ENCODE measurements around the gene FGFR3.
A peak's percentile ranks its signal among the peaks of the same experiment; 100 is the strongest.

FGFR3 gene

DNA sequence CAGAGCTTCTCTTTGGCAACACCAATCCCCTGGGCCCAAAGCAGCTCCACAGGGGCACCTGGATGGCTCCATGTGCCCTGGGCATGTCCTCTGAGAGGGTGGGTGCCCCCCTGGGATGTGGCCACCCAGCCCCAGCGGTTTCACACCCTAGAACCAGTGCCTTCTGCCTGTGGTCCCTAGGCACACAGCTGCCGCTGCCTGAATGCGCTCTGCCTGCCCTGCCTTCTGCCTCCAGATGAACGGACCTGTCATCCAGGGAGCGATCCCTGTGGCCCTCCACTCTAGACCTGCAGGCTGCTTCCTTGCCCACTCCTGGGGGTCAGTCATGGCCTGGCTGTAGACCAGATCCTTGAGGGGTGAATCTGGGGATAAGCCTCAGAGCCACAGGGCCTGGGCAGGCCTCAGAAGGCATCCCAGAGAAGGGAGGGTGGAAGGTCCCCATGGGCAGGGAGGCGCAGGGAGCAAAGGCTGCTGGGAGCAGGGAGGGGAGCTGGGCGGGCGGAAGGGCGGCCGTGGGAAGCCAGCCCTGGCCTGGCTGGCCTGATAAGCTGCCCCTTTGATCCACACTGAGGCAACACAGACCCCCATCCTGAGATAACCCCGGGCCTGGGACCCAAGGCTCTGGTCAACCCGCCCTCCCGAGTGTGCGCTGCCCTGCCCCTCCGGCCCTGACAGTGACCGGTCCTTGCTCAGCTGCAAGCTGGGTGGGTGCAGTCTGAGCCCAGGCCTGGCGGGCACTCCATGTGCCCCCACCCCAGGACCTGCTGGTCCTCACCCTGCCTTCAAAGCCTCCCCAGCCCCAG is 8.1 kb upstream of the FGFR3 start:
- H3K4me1 Mint-ChIP-seq = no peaks in the 10 kb centered on the region
- ATAC-seq = no peak
- H3K27ac Mint-ChIP-seq = no peak overlapping the region
- no peaks in the 10 kb centered on the region for H3K9me3 Mint-ChIP-seq
- H3K27me3 Mint-ChIP-seq = no peaks in the 10 kb centered on the region
- no peak overlapping the region for H3K4me3 Mint-ChIP-seq
- DNase-seq = no peak
- H3K36me3 Mint-ChIP-seq (ENCODE audit: low read depth) = no peaks in the 10 kb centered on the region

DNA sequence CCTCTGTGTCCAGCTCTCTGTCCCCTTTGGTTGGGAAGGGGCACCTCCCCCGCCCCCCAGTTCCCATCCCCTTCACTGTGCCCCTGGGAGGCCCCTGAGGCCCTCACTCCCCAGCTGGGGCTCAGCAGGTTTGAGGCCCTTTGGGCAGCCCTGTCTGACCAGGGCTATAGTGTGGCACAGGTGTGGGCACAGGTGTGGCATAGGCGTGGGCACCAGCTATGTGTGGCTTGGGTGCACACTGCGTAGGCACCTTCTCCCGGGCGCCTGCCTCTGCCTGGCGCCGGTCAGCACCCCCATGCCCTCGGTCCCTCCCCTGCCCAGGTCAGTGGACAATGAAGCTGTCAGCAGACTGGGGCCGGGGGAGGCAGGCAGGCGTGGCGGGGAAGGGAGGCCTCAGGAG is 7.5 kb upstream of the FGFR3 start:
- no peaks in the 10 kb centered on the region for H3K27me3 Mint-ChIP-seq
- ATAC-seq (no peak), DNase-seq (no peak)
- no peak overlapping the region for H3K4me3 Mint-ChIP-seq
- no peak overlapping the region for H3K27ac Mint-ChIP-seq
- no peaks in the 10 kb centered on the region for H3K9me3 Mint-ChIP-seq
- H3K4me1 Mint-ChIP-seq = no peaks in the 10 kb centered on the region
- H3K36me3 Mint-ChIP-seq (ENCODE audit: low read depth) = no peaks in the 10 kb centered on the region

DNA sequence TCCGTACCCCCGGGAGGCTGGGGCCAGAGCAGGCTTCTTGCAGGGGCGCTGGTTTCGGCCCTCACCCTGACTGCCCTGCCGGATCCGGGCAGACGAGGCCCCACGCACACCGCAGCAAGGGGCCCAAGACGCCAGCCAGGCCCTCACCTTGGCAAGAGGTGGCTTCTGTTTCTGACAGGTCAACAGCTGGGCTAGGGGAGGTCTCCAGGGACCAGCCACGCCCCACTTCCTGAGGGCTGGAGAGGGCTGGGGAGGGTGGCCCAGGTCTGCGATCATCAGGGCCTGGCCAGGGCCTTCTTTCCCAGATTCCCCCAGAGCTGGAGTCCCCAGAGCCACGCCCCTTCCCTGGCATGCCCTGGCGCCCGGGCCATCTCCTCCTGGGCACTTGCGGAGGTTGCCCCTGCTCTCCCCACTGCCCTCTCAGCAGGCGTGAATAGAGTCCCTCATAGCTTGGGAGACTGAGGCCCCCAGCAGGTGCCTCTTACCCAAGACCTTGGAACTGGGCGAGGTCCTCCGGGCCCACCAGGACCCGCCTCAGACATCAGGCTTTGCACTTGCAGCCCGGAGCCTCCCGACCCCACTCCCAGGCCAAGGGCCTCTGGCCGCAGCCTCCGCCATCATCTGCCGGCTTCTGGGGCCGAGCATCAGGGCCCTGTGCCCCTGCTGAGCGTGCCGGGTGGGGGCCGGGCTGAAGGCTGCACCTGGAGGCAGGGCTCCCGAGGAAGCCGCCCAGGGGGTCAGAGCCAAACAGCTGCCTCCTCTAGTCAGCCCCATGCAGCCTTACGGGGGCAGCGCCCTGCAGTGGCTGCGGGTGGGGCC is 6.3 kb upstream of the FGFR3 start:
- Mint-ChIP-seq H3K4me1 (no peaks in the 10 kb centered on the region), H3K4me3 (no peak overlapping the region), H3K27ac (no peak overlapping the region), H3K27me3 (peaks cover 3% of the 10 kb centered on the region), H3K9me3 (no peaks in the 10 kb centered on the region), H3K36me3 (ENCODE audit: low read depth) (no peaks in the 10 kb centered on the region)
- ATAC-seq (no peak), DNase-seq (no peak)

DNA sequence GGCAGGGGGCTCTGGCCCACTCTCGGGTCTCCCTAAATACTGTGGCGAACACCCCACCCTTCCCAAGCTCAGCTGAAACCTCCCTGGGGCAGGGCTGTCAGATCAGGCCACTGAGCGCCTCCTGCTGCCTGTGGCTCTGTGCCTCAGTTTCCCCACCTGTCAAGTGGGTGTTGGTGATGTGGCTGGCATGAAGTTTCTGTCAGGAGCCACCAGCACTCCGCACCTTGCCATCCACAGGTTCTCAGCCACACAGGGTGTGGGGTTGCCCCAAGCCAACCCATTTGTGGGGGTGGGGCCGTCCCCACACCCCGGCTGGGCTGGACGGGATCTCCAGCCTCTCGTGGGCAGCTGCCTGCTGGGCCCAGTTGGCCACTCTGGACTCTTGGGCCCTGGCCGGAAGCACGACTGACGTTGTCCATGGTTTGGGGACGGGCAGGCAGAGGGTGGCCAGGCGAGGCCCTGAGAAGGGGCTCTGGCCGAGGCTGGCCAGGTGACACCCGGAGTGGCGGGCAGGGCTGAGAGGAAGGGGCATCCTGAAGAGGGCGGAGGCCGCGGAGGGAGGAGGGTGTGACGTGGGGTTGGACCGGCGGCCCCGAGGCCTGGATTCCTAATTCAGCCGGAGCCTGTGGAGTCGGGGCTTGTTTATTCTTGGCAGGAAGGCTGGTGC is 5.5 kb upstream of the FGFR3 start:
- H3K27me3 Mint-ChIP-seq = peaks cover 6% of the 10 kb centered on the region
- H3K4me1 Mint-ChIP-seq = no peaks in the 10 kb centered on the region
- no peaks in the 10 kb centered on the region for H3K9me3 Mint-ChIP-seq
- no peak overlapping the region for H3K27ac Mint-ChIP-seq
- ATAC-seq (no peak), DNase-seq (no peak)
- no peak overlapping the region for H3K4me3 Mint-ChIP-seq
- H3K36me3 Mint-ChIP-seq (ENCODE audit: low read depth) = no peaks in the 10 kb centered on the region

DNA sequence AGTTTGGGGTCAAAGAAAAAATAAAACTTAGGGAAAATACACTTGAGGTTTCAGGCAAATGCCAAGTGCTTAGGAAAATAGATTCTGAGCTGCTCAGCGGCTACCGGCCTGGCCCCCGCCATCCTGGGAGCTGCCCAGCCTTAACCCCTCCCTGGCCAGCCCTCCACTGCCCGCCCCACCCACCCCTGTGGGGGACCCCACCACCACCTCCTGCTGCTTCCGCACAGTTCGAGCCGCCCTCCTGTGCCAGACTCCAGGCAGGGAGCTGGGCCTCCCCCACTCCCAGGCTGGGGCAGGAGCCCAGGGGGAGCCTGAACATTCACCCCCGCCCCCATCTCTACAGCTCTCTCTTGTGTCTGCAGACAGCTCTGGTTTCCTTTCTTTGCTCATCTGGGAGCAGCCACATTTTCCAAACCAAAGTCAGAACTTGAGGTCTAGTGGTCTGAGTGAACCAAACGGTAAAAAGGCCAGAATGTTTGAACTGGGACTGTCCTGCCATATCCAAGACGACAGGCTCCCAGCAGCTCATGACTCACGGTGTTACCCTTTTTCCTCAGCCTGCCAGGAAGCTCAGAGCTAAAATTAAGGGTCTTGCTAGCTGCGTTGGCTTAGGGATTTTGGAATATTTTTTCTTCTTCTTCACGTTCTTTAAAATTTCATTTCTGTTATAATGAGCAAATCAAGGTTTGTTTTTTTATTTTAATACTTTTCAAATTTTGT is 4.7 kb upstream of the FGFR3 start:
- H3K36me3 Mint-ChIP-seq (ENCODE audit: low read depth) = no peaks in the 10 kb centered on the region
- no peaks in the 10 kb centered on the region for H3K4me1 Mint-ChIP-seq
- H3K27ac Mint-ChIP-seq = no peak overlapping the region
- DNase-seq = no peak
- no peak overlapping the region for H3K4me3 Mint-ChIP-seq
- ATAC-seq = no peak
- H3K27me3 Mint-ChIP-seq = peaks cover 6% of the 10 kb centered on the region
- H3K9me3 Mint-ChIP-seq = no peaks in the 10 kb centered on the region

DNA sequence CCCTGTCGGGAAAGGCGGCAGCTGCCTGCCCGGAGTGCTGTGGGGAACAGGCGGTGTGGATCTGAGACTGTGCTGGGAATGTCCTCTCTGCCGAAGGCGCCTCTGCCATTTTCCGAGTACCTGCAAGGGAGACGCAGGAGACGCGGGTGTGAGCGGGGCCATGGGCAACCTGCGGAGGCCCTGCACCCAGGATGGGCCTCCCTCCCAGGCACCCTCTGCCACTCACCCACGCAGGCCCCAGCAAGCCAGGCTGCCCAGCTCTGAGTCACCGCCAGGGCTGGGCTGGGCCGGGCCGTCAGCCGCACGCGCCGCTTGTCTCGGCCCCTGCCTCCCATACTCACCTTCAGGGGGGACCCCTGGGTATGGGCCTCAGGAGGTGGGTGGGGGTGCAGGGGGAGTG is 3.5 kb upstream of the FGFR3 start:
- no peaks in the 10 kb centered on the region for H3K36me3 Mint-ChIP-seq (ENCODE audit: low read depth)
- H3K9me3 Mint-ChIP-seq = no peaks in the 10 kb centered on the region
- H3K4me3 Mint-ChIP-seq = no peak overlapping the region
- H3K4me1 Mint-ChIP-seq = no peaks in the 10 kb centered on the region
- ATAC-seq (no peak), DNase-seq (no peak)
- H3K27ac Mint-ChIP-seq = no peak overlapping the region
- H3K27me3 Mint-ChIP-seq = peaks cover 8% of the 10 kb centered on the region

DNA sequence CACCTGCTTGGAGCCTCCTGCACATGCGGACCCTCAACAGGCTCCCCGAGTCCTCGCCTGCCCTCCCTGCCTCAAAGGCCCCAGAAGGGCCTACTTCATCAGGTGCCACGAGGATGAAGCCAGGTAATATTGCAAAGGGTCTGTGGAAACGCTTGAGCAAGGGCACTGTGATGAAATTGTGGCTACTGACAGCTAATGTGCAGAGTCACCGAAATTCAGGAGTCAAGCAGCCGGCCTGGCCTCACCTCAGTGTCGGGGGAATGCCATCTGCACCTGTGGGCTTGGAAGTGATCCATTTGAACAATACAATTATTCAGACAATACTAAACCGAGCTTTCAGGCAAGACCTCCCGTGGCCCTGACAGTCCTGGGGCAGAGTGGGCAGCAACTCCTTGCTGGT is 3.1 kb upstream of the FGFR3 start:
- DNase-seq (no peak), ATAC-seq (no peak)
- no peak overlapping the region for H3K4me3 Mint-ChIP-seq
- H3K9me3 Mint-ChIP-seq = no peaks in the 10 kb centered on the region
- H3K36me3 Mint-ChIP-seq (ENCODE audit: low read depth) = no peaks in the 10 kb centered on the region
- no peak overlapping the region for H3K27ac Mint-ChIP-seq
- no peaks in the 10 kb centered on the region for H3K4me1 Mint-ChIP-seq
- peaks cover 8% of the 10 kb centered on the region for H3K27me3 Mint-ChIP-seq

DNA sequence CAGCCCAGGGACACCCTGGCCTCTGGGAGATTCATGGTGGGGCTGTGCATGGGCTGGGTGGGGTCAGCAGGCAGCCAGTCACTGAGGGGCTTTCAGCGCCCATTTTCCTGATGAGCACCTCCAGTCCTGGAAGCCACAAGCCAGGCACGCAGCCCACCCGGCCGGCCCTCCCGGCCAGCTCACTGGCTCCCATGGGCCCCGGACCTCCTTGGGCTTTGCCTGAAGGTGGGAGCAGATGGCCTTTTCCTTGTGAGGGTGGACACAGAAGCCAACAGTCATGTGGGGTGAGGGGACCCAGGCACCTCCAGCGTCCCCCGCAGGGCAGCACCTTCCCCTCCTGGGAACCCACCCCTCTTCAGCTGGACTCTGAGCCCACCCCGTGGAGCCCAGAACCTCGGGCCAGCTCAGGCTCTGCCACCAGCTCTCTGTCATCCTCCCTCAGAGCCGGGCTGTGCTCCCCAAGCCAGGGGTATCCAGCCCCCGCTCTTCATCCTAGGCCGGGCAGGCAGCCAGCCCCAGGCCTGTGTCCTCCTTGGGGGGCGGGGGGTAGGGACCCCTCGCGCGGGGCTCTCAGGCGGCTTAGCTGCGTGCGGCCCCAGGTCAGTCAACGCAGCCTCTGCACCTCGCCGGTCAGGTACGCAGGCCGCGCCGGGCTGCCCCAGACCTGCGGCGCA is 798 bp upstream of the FGFR3 start:
- no peak overlapping the region for H3K4me3 Mint-ChIP-seq
- ATAC-seq (no peak), DNase-seq (no peak)
- peaks cover 2% of the 10 kb centered on the region for H3K4me1 Mint-ChIP-seq
- no peak overlapping the region for H3K27ac Mint-ChIP-seq
- peaks cover 17% of the 10 kb centered on the region for H3K27me3 Mint-ChIP-seq
- no peaks in the 10 kb centered on the region for H3K36me3 Mint-ChIP-seq (ENCODE audit: low read depth)
- H3K9me3 Mint-ChIP-seq = no peaks in the 10 kb centered on the region

DNA sequence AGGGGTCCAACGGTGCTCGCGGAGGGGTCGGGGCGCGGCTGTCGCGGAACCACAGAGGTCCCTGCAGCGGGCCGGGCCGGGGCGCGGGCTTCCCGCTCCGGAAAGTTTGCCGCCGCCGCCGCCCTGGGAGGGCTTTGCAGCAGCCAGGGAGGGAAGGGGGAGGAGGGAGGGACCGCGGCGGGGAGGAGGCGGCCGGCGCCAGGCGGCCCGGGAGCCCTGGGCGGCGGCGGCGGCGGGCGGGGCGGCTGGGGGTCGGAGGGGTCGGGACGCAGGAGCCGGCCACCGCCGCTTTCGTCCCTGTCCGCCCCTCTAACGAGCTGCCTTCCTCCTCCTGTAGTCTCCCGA is 375 bp downstream of the FGFR3 start:
- H3K4me1 Mint-ChIP-seq = peaks cover 2% of the 10 kb centered on the region
- H3K36me3 Mint-ChIP-seq (ENCODE audit: low read depth) = no peaks in the 10 kb centered on the region
- H3K27ac Mint-ChIP-seq = no peak overlapping the region
- H3K27me3 Mint-ChIP-seq = peaks cover 17% of the 10 kb centered on the region
- no peak overlapping the region for H3K4me3 Mint-ChIP-seq
- peak; percentile 27 for ATAC-seq
- no peaks in the 10 kb centered on the region for H3K9me3 Mint-ChIP-seq
- DNase-seq = peak; percentile 35

DNA sequence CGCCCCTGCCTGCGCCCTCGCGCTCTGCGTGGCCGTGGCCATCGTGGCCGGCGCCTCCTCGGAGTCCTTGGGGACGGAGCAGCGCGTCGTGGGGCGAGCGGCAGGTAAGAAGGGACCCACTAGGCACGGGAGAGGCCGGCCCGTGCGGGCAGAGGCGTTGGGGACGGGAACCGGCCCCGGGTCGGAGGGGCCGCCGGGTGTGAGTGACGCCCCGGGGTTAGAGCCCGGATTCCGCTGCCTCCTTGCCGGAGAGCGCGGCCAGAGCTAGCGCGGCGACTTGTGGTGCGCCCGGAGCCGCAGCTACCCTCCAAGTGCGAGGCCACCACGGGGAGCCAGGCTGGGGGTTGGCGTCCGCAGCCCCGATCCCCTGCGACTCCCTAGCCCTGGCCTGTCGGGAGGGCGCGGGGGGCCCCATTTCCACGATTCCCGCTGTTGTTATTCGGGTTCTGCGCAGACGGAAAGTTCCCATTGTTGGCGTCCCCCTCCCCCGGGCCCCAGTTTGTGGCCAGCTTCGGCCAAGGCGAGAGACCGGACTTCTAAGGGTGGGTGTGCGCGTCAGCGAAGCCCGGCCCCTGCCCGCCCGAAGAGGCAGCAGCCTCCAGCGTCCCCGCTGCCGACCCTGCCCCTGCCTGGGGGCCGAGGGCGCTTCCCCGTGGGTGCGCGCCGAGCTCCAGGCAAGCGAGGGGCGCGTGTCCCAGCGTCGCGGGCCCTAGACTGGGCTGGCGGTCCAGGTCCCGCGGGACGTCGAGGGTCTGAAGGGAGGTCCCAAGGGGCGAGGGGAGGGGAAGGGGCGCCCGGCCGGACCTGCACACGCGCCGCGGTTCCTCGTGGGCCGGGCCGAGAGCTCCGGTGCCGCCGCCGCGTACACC is 1.1 kb downstream of the FGFR3 start:
- H3K4me3 Mint-ChIP-seq = no peak overlapping the region
- H3K9me3 Mint-ChIP-seq = no peaks in the 10 kb centered on the region
- H3K36me3 Mint-ChIP-seq (ENCODE audit: low read depth) = no peaks in the 10 kb centered on the region
- H3K27me3 Mint-ChIP-seq = peaks cover 17% of the 10 kb centered on the region
- no peak overlapping the region for H3K27ac Mint-ChIP-seq
- DNase-seq (no peak), ATAC-seq (no peak)
- H3K4me1 Mint-ChIP-seq = peaks cover 2% of the 10 kb centered on the region

DNA sequence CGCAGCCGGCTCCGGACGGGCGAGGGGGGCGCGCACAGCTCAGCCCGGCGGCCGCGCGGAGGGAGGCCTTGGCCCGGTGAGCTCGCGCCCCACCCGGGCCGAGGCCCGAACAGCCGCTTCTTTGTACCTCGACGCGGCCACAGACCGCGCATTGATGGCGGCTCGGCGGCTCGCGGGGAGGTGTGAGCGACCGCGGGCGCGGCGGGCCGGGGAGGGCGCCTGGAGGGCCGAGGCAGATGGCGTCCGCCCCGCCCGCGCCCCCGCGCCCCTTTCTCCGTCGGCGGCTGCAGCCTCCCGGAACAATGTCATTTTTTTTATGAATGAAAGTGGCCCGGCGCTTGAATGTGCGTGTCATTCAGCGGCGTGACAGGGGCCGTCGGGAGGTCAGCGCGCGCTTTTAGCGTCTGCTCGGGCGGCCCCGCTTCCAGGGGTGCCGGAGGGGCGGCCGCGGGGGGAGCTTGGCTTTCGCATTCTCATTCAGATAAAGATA is 1.8 kb downstream of the FGFR3 start:
- Mint-ChIP-seq H3K36me3 (ENCODE audit: low read depth) (no peaks in the 10 kb centered on the region), H3K9me3 (no peaks in the 10 kb centered on the region), H3K27me3 (peaks cover 17% of the 10 kb centered on the region), H3K4me1 (peaks cover 2% of the 10 kb centered on the region), H3K27ac (no peak overlapping the region), H3K4me3 (no peak overlapping the region)
- DNase-seq (no peak), ATAC-seq (no peak)

DNA sequence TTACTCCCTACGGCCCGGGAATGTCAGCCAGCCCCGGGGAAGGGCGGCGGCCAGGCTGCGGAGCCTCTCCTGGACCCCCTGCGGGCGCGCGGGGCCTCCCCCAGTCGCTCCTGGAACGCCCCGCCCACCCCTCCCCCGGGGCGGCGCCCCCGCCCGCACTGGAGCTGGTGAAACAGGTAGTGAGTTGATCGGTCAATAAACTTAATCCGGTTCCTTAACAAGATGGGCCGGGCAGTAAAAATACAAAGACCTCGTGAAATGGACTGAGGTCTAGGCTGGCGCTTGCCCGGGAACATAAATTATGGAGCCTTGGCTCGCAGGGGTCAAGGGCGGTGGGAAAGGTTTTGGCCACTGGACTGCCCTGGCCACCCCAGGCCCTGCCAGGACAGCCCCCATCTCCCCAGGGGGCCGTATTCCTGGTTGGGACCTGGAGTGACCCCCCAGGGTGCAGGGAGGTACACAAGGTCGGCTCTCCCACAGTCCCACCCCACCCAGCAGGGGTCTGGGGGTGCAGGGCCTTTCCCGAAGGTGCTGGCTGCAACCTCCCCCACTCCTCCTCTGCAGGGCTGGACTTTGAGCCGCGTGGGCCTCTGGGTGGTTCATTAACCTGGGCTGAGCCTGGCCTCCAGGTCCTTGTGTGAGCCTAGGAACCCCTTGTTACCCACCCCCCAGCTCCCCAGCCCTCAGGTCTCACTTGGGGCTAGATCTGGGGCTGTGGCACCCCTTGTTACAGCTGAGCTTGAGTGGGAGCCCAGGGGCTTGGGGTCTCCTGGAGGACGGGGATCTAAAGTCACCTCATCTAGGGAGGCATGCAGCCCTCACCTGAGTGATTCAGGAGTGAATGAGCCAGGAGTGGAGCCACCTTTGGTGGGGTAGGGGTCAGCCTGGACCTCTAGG is 2.5 kb downstream of the FGFR3 start:
- Mint-ChIP-seq H3K27ac (no peak overlapping the region), H3K36me3 (ENCODE audit: low read depth) (no peaks in the 10 kb centered on the region), H3K4me3 (no peak overlapping the region), H3K9me3 (no peaks in the 10 kb centered on the region), H3K4me1 (peaks cover 2% of the 10 kb centered on the region), H3K27me3 (peaks cover 17% of the 10 kb centered on the region)
- ATAC-seq = no peak
- no peak for DNase-seq
